Omental fat pad (tissue), 4 donors: ENCODE results near the gene SCNN1B. TPM values are rescaled to one million over a fixed set of nuclear protein-coding genes. Genes with fewer than 3 reads are reported as not detected.
"Not testable (repeated sequence)": the region's sequence is repeated elsewhere in the genome, so short reads cannot be mapped to it uniquely, and the experiment has no call there.

ENCODE experiments used
- ATAC-seq: fragments of 150-250 bp; one replicate; pipeline ENCODE4 v1.9.1; 2016; ENCODE audit warnings: mild to moderate bottlenecking, moderate library complexity; ENCODE audit not compliant: low FRiP score
- DNase-seq: peaks from one replicate; pipeline ENCODE4 v3.0.0-alpha.2; 2019; ENCODE audit warnings: low spot score
- CTCF ChIP-seq, 3 donors: fragments of 450-650 bp; IDR thresholded peaks; one replicate each; pipeline ENCODE4 v1.5.1; 2016 to 2017; ENCODE audit warnings: antibody characterized with exemption in 3 of 3, mild to moderate bottlenecking in 3 of 3, moderate library complexity in 2 of 3
- total RNA-seq, 4 donors: library from RNA; depleted of rRNA; stranded (reverse); fragments of >200 nt; gene quantifications; one replicate each; pipeline ENCODE4 v1.1.0, GENCODE V29; 2016

The SCNN1B gene
- total RNA-seq, 4 donors from 2014 or later = 1.6 to 17.7 (median 3.6) TPM

GRCh38 chr16:23298290-23298915 is 3.7 kb upstream of the SCNN1B start:
- no peak for TF ChIP-seq CTCF (IDR thresholded peaks at IDR 0.05)
- no peak for ATAC-seq

GRCh38 chr16:23299815-23300214 is 2.3 kb upstream of the SCNN1B start:
- not testable (repeated sequence) for DNase-seq, ATAC-seq

More at GRCh38 chr16:23298290-23298915, 3.7 kb upstream of the SCNN1B start:
- no peak for DNase-seq

GRCh38 chr16:23301251-23302044 is 654 bp upstream of the SCNN1B start:
- ATAC-seq (no peak), DNase-seq (no peak)
- no peak for TF ChIP-seq CTCF (IDR thresholded peaks at IDR 0.05)

GRCh38 chr16:23303685-23304084 is 1.6 kb downstream of the SCNN1B start:
- DNase-seq (no peak), ATAC-seq (no peak)
- no peak for TF ChIP-seq CTCF (IDR thresholded peaks at IDR 0.05)

- ATAC-seq = no peak
- DNase-seq = no peak
- TF ChIP-seq CTCF (IDR thresholded peaks at IDR 0.05) = no peak
Measured at GRCh38 chr16:23304620-23305019, 2.5 kb downstream of the SCNN1B start.

GRCh38 chr16:23306199-23307100 is 4.3 kb downstream of the SCNN1B start:
- TF ChIP-seq CTCF (IDR thresholded peaks at IDR 0.05) = no peak
- no peak for ATAC-seq
- no peak for DNase-seq

- no peak for TF ChIP-seq CTCF (IDR thresholded peaks at IDR 0.05)
- ATAC-seq (no peak), DNase-seq (no peak)
Measured at GRCh38 chr16:23310217-23310616, 8.1 kb downstream of the SCNN1B start.
